ENCODE data around the gene RNF144B. TPM values are rescaled to one million over a fixed set of nuclear protein-coding genes. Genes with fewer than 3 reads are reported as not detected.

RNF144B gene
- total and polyA plus RNA-seq, 9 of the 15 experiments (the other 6 are each of a cell fraction or from before 2014, with no cell fraction given), result 0.01 TPM; not detected in 8

GRCh38 chr6:18412068-18412467, 24.9 kb downstream of the RNF144B start (continued):
- TF ChIP-seq, protein P1, sequence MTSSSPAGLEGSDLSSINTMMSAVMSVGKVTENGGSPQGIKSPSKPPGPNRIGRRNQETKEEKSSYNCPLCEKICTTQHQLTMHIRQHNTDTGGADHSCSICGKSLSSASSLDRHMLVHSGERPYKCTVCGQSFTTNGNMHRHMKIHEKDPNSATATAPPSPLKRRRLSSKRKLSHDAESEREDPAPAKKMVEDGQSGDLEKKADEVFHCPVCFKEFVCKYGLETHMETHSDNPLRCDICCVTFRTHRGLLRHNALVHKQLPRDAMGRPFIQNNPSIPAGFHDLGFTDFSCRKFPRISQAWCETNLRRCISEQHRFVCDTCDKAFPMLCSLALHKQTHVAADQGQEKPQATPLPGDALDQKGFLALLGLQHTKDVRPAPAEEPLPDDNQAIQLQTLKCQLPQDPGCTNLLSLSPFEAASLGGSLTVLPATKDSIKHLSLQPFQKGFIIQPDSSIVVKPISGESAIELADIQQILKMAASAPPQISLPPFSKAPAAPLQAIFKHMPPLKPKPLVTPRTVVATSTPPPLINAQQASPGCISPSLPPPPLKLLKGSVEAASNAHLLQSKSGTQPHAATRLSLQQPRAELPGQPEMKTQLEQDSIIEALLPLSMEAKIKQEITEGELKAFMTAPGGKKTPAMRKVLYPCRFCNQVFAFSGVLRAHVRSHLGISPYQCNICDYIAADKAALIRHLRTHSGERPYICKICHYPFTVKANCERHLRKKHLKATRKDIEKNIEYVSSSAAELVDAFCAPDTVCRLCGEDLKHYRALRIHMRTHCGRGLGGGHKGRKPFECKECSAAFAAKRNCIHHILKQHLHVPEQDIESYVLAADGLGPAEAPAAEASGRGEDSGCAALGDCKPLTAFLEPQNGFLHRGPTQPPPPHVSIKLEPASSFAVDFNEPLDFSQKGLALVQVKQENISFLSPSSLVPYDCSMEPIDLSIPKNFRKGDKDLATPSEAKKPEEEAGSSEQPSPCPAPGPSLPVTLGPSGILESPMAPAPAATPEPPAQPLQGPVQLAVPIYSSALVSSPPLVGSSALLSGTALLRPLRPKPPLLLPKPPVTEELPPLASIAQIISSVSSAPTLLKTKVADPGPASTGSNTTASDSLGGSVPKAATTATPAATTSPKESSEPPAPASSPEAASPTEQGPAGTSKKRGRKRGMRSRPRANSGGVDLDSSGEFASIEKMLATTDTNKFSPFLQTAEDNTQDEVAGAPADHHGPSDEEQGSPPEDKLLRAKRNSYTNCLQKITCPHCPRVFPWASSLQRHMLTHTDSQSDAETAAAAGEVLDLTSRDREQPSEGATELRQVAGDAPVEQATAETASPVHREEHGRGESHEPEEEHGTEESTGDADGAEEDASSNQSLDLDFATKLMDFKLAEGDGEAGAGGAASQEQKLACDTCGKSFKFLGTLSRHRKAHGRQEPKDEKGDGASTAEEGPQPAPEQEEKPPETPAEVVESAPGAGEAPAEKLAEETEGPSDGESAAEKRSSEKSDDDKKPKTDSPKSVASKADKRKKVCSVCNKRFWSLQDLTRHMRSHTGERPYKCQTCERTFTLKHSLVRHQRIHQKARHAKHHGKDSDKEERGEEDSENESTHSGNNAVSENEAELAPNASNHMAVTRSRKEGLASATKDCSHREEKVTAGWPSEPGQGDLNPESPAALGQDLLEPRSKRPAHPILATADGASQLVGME (CRISPR knock-in tag; IDR thresholded peaks at IDR 0.05), result no peak
- no peak for TF ChIP-seq EHMT2 (IDR thresholded peaks at IDR 0.05)

- 11% methylated on average over 1 of the region's 1 CpG for WGBS (ENCODE audit: insufficient coverage, low coverage, missing lambda C conversion rate)
- ChIA-PET CTCF (ENCODE audit: low intra/inter-chr PET ratio) (no interaction called here), POLR2A (no interaction called here)
- Histone ChIP-seq H4K20me1 (replicated peaks; ENCODE audit: control insufficient read depth, insufficient read depth, low read length) (no peaks in the 10 kb centered on the region), H3K9me3 (replicated peaks; ENCODE audit: control insufficient read depth, insufficient read depth, low read depth, low read length) (no peaks in the 10 kb centered on the region), H3K27ac (ENCODE audit: extremely low read depth, low read depth, low read length) (no peak overlapping the region), H3K4me2 (ENCODE audit: insufficient read depth, low read length) (no peak overlapping the region), H3K9ac (ENCODE audit: insufficient read depth in 1 of 2, low read depth in 2 of 2, low read length in 2 of 2) (no peak overlapping the region), H3K36me3 (ENCODE audit: control insufficient read depth, insufficient read depth, low read length) (no peaks in the 10 kb centered on the region), H3K4me3 (no peak overlapping the region), H3K79me2 (ENCODE audit: control insufficient read depth, insufficient read depth, low read length) (no peaks in the 10 kb centered on the region), H2AFZ (ENCODE audit: low read depth, low read length) (no peak overlapping the region), H3K4me1 (replicated peaks in 1 of 2; ENCODE audit: control insufficient read depth in 2 of 2, insufficient read depth in 2 of 2, low read length in 2 of 2) (no peaks in the 10 kb centered on the region), H3K27me3 (ENCODE audit: control insufficient read depth in 2 of 2, insufficient read depth in 2 of 2, low read length in 2 of 2) (peaks cover 0 to 6% of the 10 kb centered on the region in 2 experiments; a peak in 2 of 5 replicates), H3K9me1 (ENCODE audit: control insufficient read depth, insufficient read depth, low read length) (no peaks in the 10 kb centered on the region)
- no peak for TF ChIP-seq TAL1 (IDR thresholded peaks at IDR 0.05)
- no peak for TF ChIP-seq ELF4 (CRISPR knock-in tag; IDR thresholded peaks at IDR 0.05)
- no peak for TF ChIP-seq TAF7 (tag; IDR thresholded peaks at IDR 0.05)
- ATAC-seq, result no peak
- no peak for DNase-seq (ENCODE audit: extremely low read depth in 1 of 4, low spot score in 3 of 4)
- in situ Hi-C loops (cut with MboI) (no loop called here), intact Hi-C loops (cut with micrococcal nuclease) (no loop called here)
- no TSS peak for BruUV-seq (replicated peaks)
- FAIRE-seq, result no peak
These were observed 25.5 kb downstream of the RNF144B start for GRCh38 chr6:18412644-18413043.

All from K562 (cell line).